GM18907 (cell line): ENCODE measurements around the gene SLC29A1.

Source experiments
- ATAC-seq: cut with Tn5 transposase; IDR thresholded peaks from one replicate; pipeline ENCODE4 v1.9.1; 2021; ENCODE audit warnings: mild to moderate bottlenecking, moderate library complexity; ENCODE audit not compliant: unreplicated experiment

The SLC29A1 gene

DNA sequence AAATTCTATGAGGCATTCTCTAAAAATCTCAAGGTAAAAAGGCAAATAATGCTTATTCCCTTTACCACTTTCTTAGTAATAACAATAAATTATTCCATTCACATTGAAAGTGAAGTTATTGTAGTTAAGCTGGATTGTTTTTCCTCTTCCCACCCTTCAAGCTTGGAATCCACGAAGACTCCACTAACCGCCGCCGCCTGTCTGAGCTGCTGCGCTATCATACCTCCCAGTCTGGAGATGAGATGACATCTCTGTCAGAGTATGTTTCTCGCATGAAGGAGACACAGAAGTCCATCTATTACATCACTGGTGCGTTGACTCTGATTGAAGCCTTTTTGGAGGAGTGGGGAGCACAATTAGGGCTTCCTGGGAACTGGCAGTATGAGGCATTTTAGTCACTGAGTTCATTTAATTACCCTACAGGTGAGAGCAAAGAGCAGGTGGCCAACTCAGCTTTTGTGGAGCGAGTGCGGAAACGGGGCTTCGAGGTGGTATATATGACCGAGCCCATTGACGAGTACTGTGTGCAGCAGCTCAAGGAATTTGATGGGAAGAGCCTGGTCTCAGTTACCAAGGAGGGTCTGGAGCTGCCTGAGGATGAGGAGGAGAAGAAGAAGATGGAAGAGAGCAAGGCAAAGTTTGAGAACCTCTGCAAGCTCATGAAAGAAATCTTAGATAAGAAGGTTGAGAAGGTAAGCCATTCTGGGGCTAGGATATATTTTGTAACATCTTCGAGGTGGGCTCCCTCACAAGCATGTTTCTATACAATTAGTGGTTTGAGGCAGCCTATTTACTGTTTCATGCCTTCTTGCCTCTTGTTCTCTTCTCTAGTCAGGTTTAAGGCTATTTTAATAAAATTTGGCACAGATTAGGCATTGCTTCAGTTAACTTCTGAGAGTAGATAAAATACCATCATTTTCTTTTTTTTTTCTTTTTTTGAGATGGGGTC is 28.5 kb downstream of the SLC29A1 start:
- ATAC-seq: no peak

DNA sequence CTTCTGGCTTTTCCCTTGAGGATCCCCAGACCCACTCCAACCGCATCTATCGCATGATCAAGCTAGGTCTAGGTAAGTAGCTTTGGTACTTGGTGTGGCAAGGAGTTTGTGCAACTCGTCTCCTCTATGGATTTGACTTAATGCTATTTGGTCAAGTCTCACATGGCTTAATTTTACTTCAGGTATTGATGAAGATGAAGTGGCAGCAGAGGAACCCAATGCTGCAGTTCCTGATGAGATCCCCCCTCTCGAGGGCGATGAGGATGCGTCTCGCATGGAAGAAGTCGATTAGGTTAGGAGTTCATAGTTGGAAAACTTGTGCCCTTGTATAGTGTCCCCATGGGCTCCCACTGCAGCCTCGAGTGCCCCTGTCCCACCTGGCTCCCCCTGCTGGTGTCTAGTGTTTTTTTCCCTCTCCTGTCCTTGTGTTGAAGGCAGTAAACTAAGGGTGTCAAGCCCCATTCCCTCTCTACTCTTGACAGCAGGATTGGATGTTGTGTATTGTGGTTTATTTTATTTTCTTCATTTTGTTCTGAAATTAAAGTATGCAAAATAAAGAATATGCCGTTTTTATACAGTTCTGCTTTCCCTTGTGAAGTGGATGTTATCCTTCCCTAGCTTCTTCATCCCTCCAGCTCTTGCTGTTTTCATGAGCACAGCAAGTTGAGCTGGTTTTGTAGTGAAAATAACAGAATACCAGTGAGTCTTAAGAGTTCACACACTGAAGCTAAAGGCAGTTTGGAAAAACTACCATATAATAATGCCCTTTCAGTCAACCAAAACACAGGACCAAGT is 30.1 kb downstream of the SLC29A1 start:
- ATAC-seq: no peak

DNA sequence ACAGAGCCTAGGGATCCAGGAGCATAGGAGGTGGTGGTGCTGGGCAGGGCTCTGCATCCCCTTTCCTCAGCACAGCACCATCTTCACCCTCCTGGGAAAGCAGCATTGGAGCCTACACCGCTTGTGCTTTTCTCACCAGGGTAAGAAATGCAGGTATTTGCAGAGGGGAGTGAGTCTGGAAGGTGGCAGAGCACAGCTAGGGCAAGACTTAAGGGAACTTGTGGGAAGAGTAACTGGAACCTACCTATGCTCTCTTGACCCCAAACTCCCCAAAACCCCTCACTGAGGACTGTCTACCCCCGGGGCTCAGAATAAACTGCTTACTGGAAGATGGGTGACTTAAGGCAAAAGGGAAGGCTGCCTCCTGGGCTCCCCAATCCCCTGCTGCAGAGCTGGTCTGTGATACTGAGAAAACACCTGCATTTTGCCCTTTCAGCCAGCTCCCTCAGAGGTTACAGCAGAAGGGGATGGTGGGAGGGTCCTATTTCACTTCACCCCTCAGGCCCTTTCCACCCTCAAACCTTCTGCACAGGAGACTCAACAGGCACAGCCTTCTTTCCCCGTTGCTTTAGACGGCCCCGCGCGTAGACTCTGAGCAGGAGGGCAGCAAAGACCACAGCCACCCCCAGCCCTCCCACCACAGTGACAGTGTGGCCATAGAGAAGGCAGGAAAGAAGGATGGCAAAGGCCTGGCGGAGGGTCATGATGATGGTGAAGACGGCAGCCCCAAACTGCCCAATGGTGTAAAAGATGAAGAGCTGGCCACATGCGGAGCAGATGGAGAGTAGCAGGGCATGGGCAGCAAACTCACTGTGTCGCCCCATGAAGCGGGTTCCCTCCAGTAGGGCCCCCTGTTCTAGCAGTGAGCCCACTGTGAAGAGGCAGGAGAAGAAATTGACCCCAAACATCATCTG is 31.1 kb downstream of the SLC29A1 start:
- no peak for ATAC-seq

DNA sequence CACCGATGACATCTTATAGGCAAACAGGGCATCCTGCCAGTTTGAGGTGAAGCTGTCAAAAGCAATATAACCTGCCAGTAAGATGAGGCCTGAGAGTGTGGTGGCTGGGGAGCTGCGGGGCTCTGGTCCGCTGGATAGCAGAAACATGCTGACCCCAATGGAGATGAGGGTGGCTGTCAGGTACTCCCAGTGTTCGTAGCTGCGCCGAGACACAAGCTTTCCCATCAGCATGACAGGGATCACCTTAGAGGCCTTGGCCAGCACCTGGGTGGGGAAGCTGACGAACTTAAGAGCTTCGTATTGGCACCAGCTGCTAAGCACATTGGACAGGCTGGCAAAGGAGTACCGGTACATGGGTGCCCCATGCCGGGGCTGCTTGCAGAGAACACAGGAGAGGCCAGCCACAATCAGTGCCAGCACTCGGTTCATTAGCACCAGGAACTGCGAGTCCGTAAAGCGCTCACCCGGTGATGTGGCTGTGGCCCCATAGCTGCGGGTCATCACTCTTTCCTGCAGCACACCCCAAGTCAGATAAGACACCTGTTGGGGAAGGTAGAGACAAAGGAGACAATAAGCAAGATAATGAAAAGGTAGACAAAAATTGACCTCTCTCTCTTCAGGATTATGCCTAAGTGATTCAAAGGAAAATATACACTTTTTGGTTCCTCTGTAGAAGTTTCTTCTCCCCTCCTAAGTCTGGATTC is 31.9 kb downstream of the SLC29A1 start:
- ATAC-seq: no peak

DNA sequence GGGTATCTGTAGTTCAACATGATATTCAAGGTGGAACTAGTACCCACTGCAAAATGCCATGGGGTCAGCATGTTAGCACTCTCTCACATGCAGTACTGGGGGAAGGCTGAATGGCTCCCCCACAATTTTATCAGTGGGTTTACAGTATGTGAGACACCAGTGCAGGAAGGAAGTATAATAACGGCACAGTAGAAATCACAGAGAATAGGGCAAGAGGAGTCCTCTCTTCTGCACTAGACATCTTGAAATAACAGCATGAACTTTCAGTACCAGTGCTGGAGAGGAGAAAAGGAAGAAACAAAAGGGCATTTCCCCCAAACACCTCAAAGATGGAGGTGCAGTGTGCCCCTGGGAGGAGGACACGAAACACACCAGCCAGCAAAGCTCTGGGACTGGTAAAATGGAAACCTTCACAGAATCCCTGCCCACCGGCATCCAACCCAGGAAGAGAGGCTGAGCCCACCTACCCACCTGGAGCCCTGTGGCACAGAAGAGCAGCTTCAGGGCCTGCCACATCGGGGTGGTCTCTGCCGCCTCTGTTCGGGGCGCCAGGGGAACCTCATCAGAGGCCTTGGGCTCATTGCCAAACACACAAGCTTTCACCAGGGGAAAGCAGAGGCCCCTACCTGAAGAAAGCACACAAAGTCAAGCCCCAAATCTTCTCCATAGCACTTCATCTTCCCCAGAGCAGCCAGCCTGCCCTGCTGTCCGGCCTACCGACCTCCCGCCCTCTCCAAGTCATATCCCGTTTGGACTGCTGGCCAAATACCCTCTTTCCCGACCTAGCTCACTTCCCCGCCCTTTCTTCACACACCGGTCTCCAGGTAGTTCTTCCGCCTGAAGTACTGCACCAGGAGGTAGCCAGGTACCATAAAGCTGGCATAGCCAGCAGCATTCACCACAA is 32.7 kb downstream of the SLC29A1 start:
- ATAC-seq: no peak

DNA sequence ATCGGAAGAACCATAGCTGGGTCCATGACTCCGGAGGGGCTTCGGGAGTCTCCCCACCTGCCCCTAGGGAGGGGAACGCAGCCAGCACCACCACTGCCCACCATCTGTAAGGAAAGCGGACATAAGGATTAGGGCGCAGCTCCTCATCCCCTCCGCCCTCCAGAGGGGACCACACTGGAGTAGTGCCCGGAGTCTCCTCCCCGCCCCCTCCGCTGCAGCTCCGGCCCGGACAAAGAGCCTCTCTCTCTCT is 33.3 kb downstream of the SLC29A1 start:
- no peak for ATAC-seq

DNA sequence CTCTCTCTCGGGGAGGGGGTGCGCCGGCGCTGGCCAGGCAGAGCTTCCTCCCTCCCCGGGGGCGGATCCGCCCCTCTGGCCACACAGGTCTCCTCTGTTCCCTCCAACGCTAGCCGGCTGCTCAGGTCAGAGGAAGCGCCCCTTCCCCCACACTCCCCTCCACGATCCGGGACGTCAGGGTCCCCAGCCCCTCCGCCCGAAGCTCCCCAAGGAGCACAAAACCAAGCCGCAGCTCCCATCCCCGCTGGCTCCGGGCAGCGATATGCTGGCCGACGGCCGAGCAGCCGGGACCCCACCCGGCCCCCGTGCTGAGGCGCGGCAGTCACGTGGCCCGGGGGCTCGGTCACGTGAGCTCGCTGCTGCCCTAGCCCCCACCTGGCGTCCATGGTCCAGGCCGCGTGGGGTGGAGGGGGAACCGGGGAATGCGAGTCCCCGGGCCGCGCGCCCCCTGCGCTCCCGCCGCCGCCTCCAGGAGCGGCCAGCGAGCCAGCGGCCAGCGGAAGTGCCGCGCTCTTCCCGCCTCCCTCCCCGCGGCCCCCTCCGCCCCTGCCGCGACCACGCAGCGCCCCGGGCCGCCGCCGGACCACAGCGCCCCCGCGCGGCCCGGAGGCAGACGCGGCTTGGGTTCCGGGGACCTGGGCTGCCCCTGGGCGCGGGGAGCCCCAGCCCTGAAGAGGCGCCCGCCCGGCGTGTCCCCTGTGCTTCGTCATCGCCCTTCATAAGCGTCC is 33.8 kb downstream of the SLC29A1 start, which contains the start of gene SLC35B2:
SLC35B2 (minus strand) TSS at position 504 of the 728 bp plus-strand sequence; CDS start at position 386, 118 bp downstream.
- peak; percentile 50 for ATAC-seq

DNA sequence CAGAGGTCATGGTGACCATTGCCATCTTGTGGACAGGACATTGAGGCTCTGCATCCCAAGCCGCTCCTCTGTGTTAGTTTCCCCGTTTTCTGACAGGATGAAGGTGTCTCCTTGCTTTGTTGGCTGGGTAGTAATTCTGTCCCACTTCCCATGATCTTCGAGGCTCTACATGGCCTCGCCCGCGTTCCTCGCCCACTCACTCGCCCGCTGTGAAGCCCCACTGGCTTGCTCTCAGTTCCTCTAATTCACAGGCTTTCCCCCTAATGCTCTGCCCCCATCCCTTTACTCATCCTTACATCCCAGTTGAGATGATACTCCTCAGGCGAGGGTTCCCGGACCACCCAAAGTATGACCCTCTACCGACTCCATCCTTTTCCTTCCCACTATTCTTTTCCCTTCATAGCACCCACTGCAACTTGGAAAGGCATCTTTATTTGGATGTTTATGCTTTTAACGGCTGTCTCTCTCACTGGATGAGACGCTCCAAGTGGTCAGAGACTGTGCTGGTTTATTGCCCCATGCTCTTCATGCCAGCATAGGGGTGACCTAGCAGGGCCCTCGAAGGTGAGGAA is 34.4 kb downstream of the SLC29A1 start:
- peak; percentile 16 for ATAC-seq

DNA sequence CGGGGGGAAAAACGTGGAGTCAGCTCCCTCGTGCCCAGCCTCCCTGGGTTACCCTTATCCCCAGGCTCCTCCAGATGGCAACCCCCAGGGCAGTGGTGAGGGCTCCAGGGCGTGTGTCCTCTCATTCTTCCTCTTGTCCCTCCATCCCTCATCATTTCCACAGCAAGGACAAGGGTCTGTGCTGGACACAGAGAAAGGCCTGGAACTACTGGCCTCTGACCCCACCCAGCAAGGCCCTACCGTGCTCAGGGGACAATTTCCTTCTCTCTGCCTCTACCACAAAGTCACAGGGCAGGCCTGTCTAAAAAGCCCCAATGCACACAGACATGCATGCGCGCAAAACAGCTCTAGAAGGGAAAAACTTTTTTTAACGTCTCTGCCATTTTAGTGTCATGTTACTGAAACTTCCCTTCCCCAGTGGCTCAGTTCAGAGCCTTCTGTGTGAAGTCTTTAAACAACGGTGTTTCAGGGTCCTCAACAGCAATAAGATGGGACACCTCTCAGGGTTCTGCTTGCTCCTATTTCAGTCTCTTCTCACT is 35.0 kb downstream of the SLC29A1 start:
- ATAC-seq: no peak

DNA sequence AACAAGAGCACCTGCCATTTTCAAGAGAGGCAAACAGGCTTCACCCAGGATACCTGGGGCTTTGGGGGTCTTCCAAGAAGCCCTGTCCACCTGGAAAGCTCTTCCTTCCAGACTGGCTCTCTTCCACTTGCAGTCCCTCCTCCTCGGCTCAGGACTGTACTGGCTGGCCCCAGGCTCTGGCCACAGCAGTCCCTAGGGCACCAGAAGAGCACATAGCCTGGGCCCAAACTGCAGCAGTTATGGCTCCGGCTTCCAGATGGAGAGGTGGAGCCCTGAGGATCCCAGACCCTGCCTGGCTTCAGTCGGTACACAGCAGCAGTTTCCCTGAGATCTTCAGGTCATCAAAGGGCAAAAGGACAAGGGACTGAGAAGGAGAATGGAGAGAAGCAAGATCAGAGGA is 35.5 kb downstream of the SLC29A1 start:
- ATAC-seq: no peak

DNA sequence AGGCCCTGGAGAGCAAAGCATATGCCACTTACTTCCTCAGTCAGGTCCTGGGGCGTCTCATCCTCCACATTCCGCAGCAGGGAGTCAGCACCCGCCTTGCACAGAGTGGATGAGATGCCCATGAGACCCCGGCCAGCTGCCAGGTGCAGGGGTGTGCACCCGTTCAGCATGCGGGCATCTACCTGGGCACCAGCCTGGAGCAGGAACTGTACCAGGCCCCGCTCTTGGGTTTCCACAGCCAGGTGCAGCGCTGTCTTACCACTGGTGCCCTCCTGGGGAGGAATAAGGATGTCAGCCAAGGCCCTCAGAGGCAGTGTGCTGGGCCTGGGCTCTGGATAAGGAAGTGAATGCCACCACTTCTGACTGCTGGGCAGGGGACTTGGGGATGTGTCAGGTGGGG is 36.6 kb downstream of the SLC29A1 start:
- ATAC-seq: no peak

DNA sequence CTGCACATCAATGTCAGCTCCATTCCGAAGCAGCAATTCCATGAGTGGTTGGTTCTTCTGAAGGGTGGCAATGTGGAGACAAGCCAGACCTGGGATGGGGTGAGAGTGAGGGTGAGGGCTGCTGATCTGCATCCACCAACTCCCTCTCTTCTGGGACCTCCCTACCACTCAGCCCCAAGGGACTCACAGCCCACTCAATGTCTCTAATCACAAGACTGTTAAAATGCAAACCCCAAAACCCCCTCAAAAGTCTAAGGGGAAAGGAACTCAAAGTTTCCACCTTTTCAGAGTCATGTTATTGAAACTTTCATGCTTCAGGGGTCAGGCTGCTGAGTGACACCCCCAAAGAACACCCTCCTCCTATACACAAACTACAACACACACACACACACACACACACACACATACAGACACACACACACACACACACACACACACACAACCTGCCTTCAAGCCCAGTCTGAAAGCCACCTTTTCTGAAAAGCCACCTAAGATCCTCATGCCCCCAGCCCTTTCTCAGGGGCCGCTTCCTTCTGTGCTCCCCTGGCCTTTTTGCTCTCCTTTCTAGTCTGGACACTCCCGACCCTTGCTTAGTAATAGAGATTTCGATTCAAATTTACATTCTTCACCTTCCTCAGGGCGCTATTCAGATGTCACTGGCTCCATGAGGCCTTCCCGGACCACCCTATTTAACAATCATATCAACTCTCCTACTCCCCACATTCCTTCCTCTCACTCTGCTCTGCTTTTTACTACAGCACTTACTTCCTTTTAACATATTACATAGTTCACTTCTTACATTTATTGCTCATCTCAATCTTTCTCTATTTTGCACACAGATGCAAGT is 37.3 kb downstream of the SLC29A1 start:
- no peak for ATAC-seq

DNA sequence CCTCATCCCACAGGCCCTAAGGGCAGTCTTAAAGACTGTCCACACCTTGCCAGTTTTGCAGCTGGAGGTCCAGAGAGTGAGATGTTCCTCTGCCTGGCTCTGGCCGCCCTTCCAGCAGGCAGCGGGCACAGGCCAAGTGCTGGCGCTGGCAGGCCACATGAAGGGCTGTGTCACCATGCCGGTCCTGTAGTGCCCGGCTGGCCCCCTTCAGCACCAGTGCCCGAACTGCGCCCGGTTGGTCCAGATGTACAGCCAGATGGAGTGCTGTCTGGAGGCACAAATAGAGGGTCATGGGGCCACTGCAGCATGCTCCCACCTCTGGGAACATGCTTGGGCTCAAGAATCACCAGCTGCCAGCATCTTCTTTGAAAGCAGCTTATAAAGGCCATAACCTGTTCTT is 38.2 kb downstream of the SLC29A1 start:
- ATAC-seq: no peak

DNA sequence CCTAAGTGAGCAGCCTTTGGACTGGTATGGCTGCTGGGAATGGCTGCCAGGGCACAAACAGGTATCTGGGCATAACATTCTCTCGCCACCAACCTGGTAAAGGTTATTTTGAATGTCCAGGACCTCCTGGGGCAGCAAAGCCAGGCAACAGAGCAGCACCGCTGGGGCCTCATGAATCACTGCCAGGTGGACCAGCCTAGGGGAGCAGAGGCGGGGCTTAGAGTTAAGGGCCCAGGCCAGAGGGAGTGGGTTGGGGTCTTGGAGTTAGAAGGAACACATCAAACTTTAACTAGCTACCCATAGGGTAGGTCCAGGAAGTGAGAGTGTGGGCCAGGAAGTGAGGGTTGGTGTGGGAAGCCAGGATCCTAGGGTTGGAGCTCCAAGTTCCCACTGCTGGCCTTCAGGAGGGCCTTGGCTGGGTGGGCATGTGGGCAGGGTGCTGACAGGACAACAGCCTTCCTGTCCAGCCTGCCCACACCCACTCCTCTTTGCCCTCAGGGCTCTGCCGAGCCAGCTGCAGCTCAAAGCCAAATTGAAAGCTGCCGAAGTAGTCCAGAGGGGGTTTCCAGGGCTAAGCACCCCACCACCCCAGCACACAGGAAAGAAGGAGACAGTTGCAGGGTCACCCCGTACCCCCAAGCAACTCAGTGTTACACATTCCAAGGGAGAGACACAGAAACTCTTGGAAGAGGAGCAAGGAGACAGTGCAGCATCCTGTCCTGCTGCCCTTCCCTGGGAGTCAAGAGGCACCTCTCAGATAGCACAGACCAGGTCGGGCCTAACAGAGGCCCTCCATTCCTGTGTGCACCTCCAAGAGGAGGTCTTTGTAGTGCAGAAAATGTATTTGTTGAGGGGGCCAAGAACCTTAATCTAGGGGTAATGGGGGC is 39.3 kb downstream of the SLC29A1 start:
- peak; percentile 0 for ATAC-seq

DNA sequence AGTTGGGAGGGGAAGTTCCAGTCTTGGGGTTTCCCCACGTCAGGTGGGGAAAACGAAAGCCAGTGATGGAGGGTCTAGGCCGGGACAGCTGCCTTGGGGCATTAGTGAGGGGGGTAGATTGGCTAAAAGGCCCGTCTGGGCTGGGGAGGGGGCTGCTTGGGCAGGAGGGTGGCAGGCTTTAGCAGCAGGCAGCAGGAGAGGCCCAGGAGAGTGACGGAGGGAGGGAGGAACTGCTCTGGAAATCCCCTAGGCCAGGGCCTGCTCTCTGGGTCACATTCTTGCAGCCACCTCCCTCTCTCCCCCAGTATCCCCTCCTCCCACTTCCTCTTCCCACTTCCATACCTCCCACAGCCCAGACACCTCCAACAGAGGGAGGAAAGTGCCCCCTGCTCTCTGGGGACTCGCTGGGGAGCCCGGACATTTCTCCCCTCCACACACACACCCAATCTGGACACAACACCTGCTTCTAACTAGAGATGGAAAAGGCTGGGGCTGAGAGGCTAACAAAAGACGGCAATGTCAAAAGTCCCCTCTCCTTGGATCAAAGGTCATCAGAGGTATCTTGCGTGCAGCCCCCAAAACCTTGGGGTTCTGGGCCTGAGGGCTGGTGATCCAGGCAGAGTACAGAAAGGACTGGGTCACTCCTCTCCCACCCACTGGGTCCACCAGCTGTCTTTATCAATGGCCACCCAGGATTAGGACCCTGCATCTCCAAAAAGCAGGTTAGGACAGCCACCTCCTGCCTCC is 40.1 kb downstream of the SLC29A1 start:
- ATAC-seq: peak; percentile 16
